Omental fat pad (tissue), 4 donors: ENCODE data around the gene C11orf98. TPM values are rescaled to one million over a fixed set of nuclear protein-coding genes. Genes with fewer than 3 reads are reported as not detected.

Source experiments
- ATAC-seq: fragments of 150-250 bp; one replicate; pipeline ENCODE4 v1.9.1; 2016; ENCODE audit warnings: mild to moderate bottlenecking, moderate library complexity; ENCODE audit not compliant: low FRiP score
- DNase-seq: peaks from one replicate; pipeline ENCODE4 v3.0.0-alpha.2; 2019; ENCODE audit warnings: low spot score
- total RNA-seq, 4 donors: library from RNA; depleted of rRNA; stranded (reverse); fragments of >200 nt; gene quantifications; one replicate each; pipeline ENCODE4 v1.1.0, GENCODE V29; 2016
- TF ChIP-seq, protein P1 (sequence below), 3 donors: fragments of 450-650 bp; IDR thresholded peaks; one replicate each; pipeline ENCODE4 v1.5.1; 2016 to 2017; ENCODE audit warnings: antibody characterized with exemption in 3 of 3, mild to moderate bottlenecking in 3 of 3, moderate library complexity in 2 of 3

Gene C11orf98
- total RNA-seq, 4 donors from 2014 or later = 18.3 to 42.9 (median 33.3) TPM

GRCh38 chr11:62682518-62682917, 17.5 kb upstream of the C11orf98 start:
- TF ChIP-seq, protein P1, sequence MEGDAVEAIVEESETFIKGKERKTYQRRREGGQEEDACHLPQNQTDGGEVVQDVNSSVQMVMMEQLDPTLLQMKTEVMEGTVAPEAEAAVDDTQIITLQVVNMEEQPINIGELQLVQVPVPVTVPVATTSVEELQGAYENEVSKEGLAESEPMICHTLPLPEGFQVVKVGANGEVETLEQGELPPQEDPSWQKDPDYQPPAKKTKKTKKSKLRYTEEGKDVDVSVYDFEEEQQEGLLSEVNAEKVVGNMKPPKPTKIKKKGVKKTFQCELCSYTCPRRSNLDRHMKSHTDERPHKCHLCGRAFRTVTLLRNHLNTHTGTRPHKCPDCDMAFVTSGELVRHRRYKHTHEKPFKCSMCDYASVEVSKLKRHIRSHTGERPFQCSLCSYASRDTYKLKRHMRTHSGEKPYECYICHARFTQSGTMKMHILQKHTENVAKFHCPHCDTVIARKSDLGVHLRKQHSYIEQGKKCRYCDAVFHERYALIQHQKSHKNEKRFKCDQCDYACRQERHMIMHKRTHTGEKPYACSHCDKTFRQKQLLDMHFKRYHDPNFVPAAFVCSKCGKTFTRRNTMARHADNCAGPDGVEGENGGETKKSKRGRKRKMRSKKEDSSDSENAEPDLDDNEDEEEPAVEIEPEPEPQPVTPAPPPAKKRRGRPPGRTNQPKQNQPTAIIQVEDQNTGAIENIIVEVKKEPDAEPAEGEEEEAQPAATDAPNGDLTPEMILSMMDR (IDR thresholded peaks at IDR 0.05) = no peak
- DNase-seq (no peak), ATAC-seq (no peak)

DNA sequence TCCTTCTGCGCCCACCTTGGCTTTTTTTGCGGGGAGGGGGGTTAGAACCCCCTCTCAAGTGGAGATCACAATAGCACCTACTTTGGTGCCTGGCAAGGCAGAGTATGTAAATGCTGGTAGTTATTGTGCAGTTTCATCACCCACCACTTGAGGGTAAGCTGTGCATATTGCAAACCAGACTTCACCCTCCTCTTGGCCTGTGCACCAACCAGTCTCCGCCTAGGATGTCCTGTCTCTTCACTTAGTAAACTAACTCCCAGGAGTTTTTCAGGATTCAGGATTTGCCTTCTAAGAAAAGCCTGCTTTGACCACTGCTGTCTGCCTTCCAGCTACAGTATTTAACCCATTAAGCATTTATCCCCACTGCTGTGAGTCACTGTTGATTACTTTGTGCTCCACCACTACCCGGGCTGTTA, 15.8 kb upstream of the C11orf98 start:
- TF ChIP-seq, protein P1 (IDR thresholded peaks at IDR 0.05) = no peak
- DNase-seq (no peak), ATAC-seq (peak; percentile 70)

- DNase-seq (peak; percentile 87), ATAC-seq (peak; percentile 93)
These were observed 14.0 kb upstream of the C11orf98 start, which contains the start of gene UBXN1 for GRCh38 chr11:62678770-62679696. TSS of gene UBXN1 (minus strand) at chr11:62679073. CDS start at chr11:62678923, 150 bp downstream.

GRCh38 chr11:62678433-62678769, 13.4 kb upstream of the C11orf98 start:
- ATAC-seq = no peak
- TF ChIP-seq, protein P1 (IDR thresholded peaks at IDR 0.05) = no peak

More at GRCh38 chr11:62678770-62679696, 14.0 kb upstream of the C11orf98 start, which contains the start of gene UBXN1:
- TF ChIP-seq, protein P1 (IDR thresholded peaks at IDR 0.05) = no peak

GRCh38 chr11:62677714-62678113, 12.7 kb upstream of the C11orf98 start:
- DNase-seq (no peak), ATAC-seq (no peak)
- TF ChIP-seq, protein P1 (IDR thresholded peaks at IDR 0.05) = no peak

More at GRCh38 chr11:62678433-62678769, 13.4 kb upstream of the C11orf98 start:
- no peak for DNase-seq

DNA sequence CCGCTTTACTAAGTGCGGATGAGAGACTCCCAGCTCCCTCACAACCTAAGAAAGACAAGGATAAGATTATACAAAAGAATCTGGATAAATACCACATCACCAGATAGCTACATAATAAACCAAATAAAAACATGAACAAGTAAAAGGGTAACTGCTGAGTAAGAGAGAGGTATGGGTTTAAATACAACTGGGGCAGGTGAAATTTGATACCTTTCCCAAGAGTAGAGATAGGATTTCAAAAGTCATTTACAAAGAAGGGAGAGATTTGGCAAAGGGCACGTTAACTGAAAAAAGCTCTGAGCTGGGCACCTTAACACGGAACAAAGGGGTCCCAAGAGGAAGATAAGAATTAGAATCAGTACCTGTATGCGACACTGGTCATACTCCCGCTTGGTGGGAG, 12.1 kb upstream of the C11orf98 start:
- TF ChIP-seq, protein P1 (IDR thresholded peaks at IDR 0.05) = no peak
- no peak for DNase-seq
- no peak for ATAC-seq
